GM18868 (cell line): Measurements from ENCODE around the gene LAMC2.

Source experiments
- ATAC-seq: cut with Tn5 transposase; IDR thresholded peaks from one replicate; pipeline ENCODE4 v1.9.1; 2021; ENCODE audit warnings: mild to moderate bottlenecking, moderate library complexity; ENCODE audit not compliant: unreplicated experiment

The LAMC2 gene

GRCh38 chr1:183212870-183213269, 26.8 kb downstream of the LAMC2 start:
- no peak for ATAC-seq

DNA sequence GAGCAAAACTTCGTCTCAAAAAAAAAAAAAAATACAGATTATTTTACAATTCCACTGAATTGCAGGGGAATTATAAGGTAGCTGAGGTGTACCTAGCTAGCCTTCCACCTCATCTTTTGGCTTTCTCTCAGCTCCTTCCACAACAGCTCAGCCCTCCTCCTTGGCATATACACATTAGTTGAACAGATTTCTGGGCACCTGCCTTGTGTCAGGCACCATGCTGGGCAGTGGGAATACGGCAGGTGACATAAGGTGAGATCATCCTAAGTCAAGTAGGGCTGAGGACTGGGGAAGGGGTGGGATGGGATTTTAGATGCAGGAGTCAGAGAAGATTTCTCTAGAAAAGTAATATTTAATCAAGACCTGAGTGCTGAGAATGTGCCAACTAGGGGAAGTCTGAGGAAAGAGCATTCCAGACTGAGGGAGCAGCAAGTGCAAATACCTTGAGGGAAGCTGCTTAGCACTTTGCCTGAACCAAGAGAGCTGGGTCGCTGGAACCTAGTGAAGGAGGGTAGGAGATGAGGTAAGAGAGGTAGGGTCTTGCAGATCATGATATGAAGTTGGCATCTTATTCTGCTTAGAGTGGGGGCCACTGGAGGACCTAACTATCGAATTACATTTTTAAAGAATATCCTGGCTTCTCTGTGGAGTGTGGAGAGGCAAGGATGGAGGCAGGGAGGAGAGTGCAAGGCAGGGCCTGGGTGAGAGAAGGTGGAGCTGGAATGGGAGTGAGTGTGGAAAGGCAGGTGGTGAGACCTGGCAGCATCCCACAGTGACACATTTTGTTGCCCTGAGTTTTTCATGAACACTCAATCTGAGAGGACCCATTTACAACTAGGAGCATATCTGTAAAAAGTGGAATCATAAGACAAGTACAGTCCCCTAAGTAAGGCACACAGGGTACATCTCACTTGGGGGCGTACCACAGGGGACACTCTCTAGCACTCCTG, 28.2 kb downstream of the LAMC2 start:
- ATAC-seq: no peak

DNA sequence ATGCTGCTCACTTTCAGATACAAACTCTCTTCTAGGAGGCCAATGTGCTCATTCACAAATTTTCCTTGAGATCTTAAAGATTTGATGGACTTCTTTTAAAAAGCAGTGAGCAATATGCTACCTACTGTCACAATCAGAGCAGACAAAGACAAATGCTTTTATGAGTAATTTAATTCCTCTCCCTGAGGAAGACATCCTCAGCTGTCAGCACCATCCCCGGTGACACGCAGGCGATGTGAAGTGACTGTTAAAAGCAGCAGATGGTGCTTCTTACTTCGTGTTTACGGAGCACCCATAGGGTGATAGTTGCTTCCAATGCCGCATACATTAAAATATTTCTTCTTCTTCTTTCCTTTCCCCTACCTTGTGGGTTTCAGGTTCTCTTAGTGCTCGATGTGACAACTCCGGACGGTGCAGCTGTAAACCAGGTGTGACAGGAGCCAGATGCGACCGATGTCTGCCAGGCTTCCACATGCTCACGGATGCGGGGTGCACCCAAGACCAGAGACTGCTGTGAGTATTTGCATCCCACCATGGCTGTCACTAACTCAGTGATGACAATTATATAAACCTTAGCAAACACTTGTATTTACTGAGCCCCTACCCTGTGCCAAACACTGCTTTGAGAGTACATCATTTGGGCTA, 29.1 kb downstream of the LAMC2 start:
- no peak for ATAC-seq

GRCh38 chr1:183215936-183216335, 29.9 kb downstream of the LAMC2 start:
- no peak for ATAC-seq

GRCh38 chr1:183218027-183218618, 32.1 kb downstream of the LAMC2 start:
- no peak for ATAC-seq

- ATAC-seq: no peak
Measured at GRCh38 chr1:183218971-183219615, 33.0 kb downstream of the LAMC2 start.

- no peak for ATAC-seq
Measured at GRCh38 chr1:183219616-183220009, 33.5 kb downstream of the LAMC2 start.

- no peak for ATAC-seq
Measured at GRCh38 chr1:183222909-183223308, 36.8 kb downstream of the LAMC2 start.

- no peak for ATAC-seq
Measured at GRCh38 chr1:183223467-183223866, 37.4 kb downstream of the LAMC2 start.

DNA sequence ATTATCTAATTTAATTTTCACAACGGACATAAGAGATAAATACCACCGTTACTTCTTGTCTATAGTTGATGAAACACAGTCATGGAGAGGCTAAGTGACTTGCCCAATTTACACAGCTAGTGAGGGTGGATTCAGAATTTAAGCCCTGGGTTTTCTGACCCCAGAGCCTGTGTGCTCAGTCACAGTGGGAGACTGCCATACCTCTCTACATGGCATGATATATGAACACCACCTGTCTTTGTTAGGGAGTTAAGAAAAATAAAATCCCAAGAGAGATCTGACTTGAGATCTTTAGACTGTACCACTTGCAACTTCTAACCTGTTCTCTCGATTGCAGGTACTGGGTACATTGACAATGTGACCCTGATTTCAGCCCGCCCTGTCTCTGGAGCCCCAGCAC, 40.3 kb downstream of the LAMC2 start:
- no peak for ATAC-seq

DNA sequence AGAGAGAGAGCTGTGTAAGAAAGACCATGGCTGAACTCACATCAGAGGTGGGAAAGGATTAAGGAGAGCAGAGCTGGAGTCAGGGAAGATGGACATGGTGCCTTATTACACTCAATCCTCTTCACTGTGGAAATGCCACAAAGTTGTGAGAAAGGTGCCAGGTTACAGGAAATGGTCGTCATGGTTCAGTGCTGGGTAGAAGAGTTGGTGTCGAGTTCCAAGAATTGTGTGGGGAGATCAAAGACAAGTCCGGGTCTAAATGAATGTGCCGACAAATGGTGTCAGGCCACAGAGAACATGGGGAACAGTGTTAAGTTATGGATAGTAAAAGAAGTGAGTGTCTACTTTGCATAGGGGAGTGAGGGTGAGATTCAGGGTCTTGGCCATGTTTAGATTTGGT, 40.9 kb downstream of the LAMC2 start:
- ATAC-seq: no peak

- ATAC-seq: peak; percentile 50
Measured at GRCh38 chr1:183227422-183228346, 41.6 kb downstream of the LAMC2 start.

GRCh38 chr1:183228347-183229220, 42.5 kb downstream of the LAMC2 start:
- ATAC-seq: no peak

DNA sequence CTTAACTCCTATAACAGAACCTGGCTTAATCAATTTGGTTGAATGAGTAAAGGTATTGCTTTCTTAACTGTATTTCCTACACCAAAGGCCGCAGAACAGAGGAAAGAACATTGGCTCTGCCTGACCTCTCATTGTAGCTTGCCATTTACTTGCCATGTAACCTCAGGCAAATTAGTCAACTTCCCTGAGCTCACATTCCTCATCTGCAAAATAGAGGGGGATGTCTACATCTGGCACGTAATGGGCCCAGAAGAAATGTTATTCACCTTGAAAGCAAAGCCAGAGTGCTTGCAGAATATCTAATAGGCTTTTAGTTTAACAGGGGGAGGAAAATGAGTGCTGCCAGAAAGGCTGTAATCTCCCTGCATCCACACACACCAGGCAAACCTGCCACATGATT, 44.3 kb downstream of the LAMC2 start:
- ATAC-seq: no peak

DNA sequence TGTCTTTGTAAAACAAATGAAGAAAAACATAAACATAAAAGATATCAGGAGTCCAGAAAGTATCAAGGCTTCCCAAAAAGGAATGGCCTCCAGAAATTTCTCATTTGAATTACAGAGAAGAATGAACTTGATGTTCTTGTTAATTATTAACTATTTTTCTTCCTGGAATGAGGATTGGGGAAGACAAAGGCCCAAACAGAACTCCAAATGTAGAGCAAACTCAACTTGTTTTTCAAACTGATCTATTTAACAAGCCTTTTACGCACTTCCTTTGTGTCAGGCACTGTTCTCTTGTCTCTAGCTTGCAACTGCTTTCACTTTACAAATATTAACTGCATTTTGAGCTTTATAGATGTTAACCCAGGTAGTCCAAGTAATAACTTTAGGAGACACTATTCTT, 45.5 kb downstream of the LAMC2 start:
- ATAC-seq: no peak

- ATAC-seq: no peak
Measured at GRCh38 chr1:183233113-183233512, 47.0 kb downstream of the LAMC2 start.

DNA sequence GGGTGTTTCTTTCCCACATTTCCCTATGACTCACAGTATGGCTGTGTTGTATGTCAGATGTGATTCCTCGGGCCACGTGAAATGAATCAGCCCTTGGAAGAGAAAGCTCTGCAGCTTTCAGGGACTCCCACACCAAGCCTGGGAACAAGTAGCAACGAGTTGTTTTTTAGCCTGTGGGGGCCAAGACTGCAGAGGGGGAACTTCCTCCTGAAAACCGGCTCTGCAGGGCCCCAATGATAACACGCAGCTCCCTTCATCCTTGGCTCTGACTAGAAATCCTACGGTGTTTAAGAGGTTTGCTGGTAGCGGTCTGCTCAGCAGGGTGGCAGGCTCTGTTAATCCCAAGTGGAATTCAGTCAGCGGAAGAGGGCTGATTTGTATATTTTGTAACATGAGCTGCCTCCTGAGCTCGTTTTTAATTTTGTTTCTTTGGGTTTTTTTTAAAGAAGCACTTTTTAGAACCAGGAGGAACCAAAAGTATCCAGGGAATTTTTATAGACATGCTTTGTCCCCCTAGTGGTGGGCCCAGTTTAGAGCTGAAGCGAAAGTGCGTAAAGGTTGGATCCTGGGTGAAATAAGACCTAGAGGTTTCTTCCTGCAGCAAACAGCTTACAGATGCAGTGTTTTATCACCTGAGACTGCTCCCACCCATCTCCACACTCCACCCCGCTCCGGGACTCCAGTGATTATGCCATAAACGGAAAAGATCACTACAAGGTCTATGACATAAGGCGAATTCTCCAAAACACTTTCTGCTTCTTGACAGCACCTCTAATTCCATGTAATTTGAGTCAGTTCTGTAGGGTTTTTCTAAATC, 48.8 kb downstream of the LAMC2 start:
- no peak for ATAC-seq

DNA sequence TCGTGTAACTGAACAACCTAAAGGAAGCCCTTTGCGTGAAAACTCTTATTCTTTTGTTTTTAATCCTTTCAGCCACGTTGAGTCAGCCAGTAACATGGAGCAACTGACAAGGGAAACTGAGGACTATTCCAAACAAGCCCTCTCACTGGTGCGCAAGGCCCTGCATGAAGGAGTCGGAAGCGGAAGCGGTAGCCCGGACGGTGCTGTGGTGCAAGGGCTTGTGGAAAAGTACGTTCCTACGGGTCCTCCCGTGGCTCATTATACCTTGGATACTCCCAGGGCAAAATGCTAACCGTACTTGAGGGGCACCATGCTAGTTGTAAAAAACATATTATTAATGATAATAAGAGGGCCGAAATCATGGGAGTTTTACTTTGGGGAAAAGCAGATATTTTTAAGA, 49.4 kb downstream of the LAMC2 start:
- ATAC-seq: no peak
